Stimulated activated effector memory CD8-positive, alpha-beta T cell treated with anti-CD3 and anti-CD28 coated beads, Interleukin-12 subunit alpha, Interleukin-12 subunit beta, amount 100 ng/mL, for 72 hours (primary cell): ENCODE measurements around the gene SPP1.

Experiments
- ATAC-seq: fragments of 150-1000 bp; cut with Tn5 transposase; 2 replicates; pipeline ENCODE4 v1.10.0; 2021
- DNase-seq, 2 donors: peaks; one replicate each; pipeline ENCODE4 v3.0.0; 2021 to 2022; ENCODE audit warnings: low spot score in 2 of 2
- H3K27ac Mint-ChIP-seq: one replicate; pipeline ENCODE4 v1.8.0; 2022; ENCODE audit warnings: mild to moderate bottlenecking, mixed read lengths
- H3K36me3 Mint-ChIP-seq: one replicate; pipeline ENCODE4 v1.8.0; 2022; ENCODE audit warnings: mild to moderate bottlenecking, mixed read lengths
- H3K4me1 Mint-ChIP-seq: one replicate; pipeline ENCODE4 v1.8.0; 2022; ENCODE audit warnings: mixed read lengths
- H3K4me3 Mint-ChIP-seq: one replicate; pipeline ENCODE4 v1.8.0; 2022; ENCODE audit warnings: mild to moderate bottlenecking, mixed read lengths
- H3K9me3 Mint-ChIP-seq: one replicate; pipeline ENCODE4 v1.8.0; 2022; ENCODE audit warnings: mixed read lengths

SPP1 gene

GRCh38 chr4:88001871-88002270 is 26.4 kb downstream of the SPP1 start:
- peak in 1 of 2 donors; percentile 18 for DNase-seq
- H3K36me3 Mint-ChIP-seq: no peaks in the 10 kb centered on the region
- H3K27ac Mint-ChIP-seq: no peak overlapping the region
- no peaks in the 10 kb centered on the region for H3K9me3 Mint-ChIP-seq
- peaks cover 6% of the 10 kb centered on the region for H3K4me1 Mint-ChIP-seq
- no peak overlapping the region for H3K4me3 Mint-ChIP-seq
- no peak for ATAC-seq

GRCh38 chr4:88002786-88003185 is 27.3 kb downstream of the SPP1 start:
- H3K36me3 Mint-ChIP-seq: no peaks in the 10 kb centered on the region
- no peak overlapping the region for H3K4me3 Mint-ChIP-seq
- ATAC-seq (no peak), DNase-seq (peak in 1 of 2 donors; percentile 22)
- H3K4me1 Mint-ChIP-seq: peaks cover 9% of the 10 kb centered on the region
- no peaks in the 10 kb centered on the region for H3K9me3 Mint-ChIP-seq
- H3K27ac Mint-ChIP-seq: no peak overlapping the region

GRCh38 chr4:88003261-88003660 is 27.7 kb downstream of the SPP1 start:
- H3K4me1 Mint-ChIP-seq: peaks cover 9% of the 10 kb centered on the region
- no peak overlapping the region for H3K4me3 Mint-ChIP-seq
- DNase-seq (no peak), ATAC-seq (no peak)
- no peak overlapping the region for H3K27ac Mint-ChIP-seq
- H3K9me3 Mint-ChIP-seq: no peaks in the 10 kb centered on the region
- peaks cover 2% of the 10 kb centered on the region for H3K36me3 Mint-ChIP-seq

GRCh38 chr4:88005076-88005475 is 29.6 kb downstream of the SPP1 start:
- Mint-ChIP-seq H3K9me3 (no peaks in the 10 kb centered on the region), H3K36me3 (peaks cover 6% of the 10 kb centered on the region), H3K4me1 (peaks cover 16% of the 10 kb centered on the region), H3K27ac (no peak overlapping the region), H3K4me3 (no peak overlapping the region)
- ATAC-seq (no peak), DNase-seq (no peak)

GRCh38 chr4:88005946-88006345 is 30.4 kb downstream of the SPP1 start:
- Mint-ChIP-seq H3K27ac (no peak overlapping the region), H3K4me1 (peaks cover 22% of the 10 kb centered on the region), H3K4me3 (peak overlapping the region; percentile 83), H3K36me3 (peaks cover 6% of the 10 kb centered on the region), H3K9me3 (no peaks in the 10 kb centered on the region)
- DNase-seq (peak in 1 of 2 donors; percentile 28), ATAC-seq (no peak)

- ATAC-seq (no peak), DNase-seq (no peak)
- H3K36me3 Mint-ChIP-seq: peaks cover 6% of the 10 kb centered on the region
- H3K9me3 Mint-ChIP-seq: no peaks in the 10 kb centered on the region
- peak overlapping the region; percentile 69 for H3K27ac Mint-ChIP-seq
- H3K4me3 Mint-ChIP-seq: peak overlapping the region; percentile 83
- H3K4me1 Mint-ChIP-seq: peaks cover 24% of the 10 kb centered on the region
These were observed 31.4 kb downstream of the SPP1 start for GRCh38 chr4:88006956-88007303.

- Mint-ChIP-seq H3K4me3 (peak within 1 kb of the TSS; percentile 83), H3K36me3 (peaks cover 6% of the 10 kb centered on the region), H3K27ac (peak within 1 kb of the TSS; percentile 69), H3K4me1 (peaks cover 25% of the 10 kb centered on the region), H3K9me3 (no peaks in the 10 kb centered on the region)
- peak; percentile 93 for ATAC-seq
- DNase-seq: peak; percentile 64 to 83
These were observed 32.0 kb downstream of the SPP1 start, which contains the start of gene PKD2 for GRCh38 chr4:88007304-88008121. TSS of gene PKD2 (plus strand) at chr4:88007635. CDS start at chr4:88007734, 99 bp downstream.

- DNase-seq (peak in 1 of 2 donors; percentile 7), ATAC-seq (peak; percentile 51)
- Mint-ChIP-seq H3K27ac (peak overlapping the region; percentile 58), H3K9me3 (no peaks in the 10 kb centered on the region), H3K4me1 (peaks cover 32% of the 10 kb centered on the region), H3K36me3 (peaks cover 8% of the 10 kb centered on the region), H3K4me3 (peak overlapping the region; percentile 83)
These were observed 32.7 kb downstream of the SPP1 start for GRCh38 chr4:88008122-88008742.

GRCh38 chr4:88008743-88009171 is 33.2 kb downstream of the SPP1 start:
- no peaks in the 10 kb centered on the region for H3K9me3 Mint-ChIP-seq
- peaks cover 37% of the 10 kb centered on the region for H3K4me1 Mint-ChIP-seq
- DNase-seq (peak in 1 of 2 donors; percentile 46), ATAC-seq (no peak)
- peak overlapping the region; percentile 83 for H3K4me3 Mint-ChIP-seq
- peaks cover 12% of the 10 kb centered on the region for H3K36me3 Mint-ChIP-seq
- peak overlapping the region; percentile 58 for H3K27ac Mint-ChIP-seq

- H3K4me1 Mint-ChIP-seq: peaks cover 41% of the 10 kb centered on the region
- DNase-seq (no peak), ATAC-seq (no peak)
- no peaks in the 10 kb centered on the region for H3K9me3 Mint-ChIP-seq
- H3K27ac Mint-ChIP-seq: no peak overlapping the region
- peaks cover 17% of the 10 kb centered on the region for H3K36me3 Mint-ChIP-seq
- no peak overlapping the region for H3K4me3 Mint-ChIP-seq
These were observed 34.4 kb downstream of the SPP1 start for GRCh38 chr4:88009871-88010270.

- Mint-ChIP-seq H3K4me3 (no peak overlapping the region), H3K27ac (no peak overlapping the region), H3K4me1 (peaks cover 41% of the 10 kb centered on the region), H3K36me3 (peaks cover 17% of the 10 kb centered on the region), H3K9me3 (no peaks in the 10 kb centered on the region)
- ATAC-seq (no peak), DNase-seq (no peak)
These were observed 35.5 kb downstream of the SPP1 start for GRCh38 chr4:88010966-88011365.

GRCh38 chr4:88012647-88013046 is 37.1 kb downstream of the SPP1 start:
- Mint-ChIP-seq H3K4me1 (peaks cover 38% of the 10 kb centered on the region), H3K27ac (no peak overlapping the region), H3K9me3 (no peaks in the 10 kb centered on the region), H3K36me3 (peaks cover 21% of the 10 kb centered on the region), H3K4me3 (no peak overlapping the region)
- DNase-seq (no peak), ATAC-seq (no peak)

- peaks cover 31% of the 10 kb centered on the region for H3K4me1 Mint-ChIP-seq
- no peak for ATAC-seq
- H3K4me3 Mint-ChIP-seq: no peak overlapping the region
- H3K36me3 Mint-ChIP-seq: peaks cover 15% of the 10 kb centered on the region
- DNase-seq: peak in 1 of 2 donors; percentile 13
- no peaks in the 10 kb centered on the region for H3K9me3 Mint-ChIP-seq
- H3K27ac Mint-ChIP-seq: no peak overlapping the region
These were observed 38.9 kb downstream of the SPP1 start for GRCh38 chr4:88014386-88014905.

GRCh38 chr4:88015659-88016295 is 40.3 kb downstream of the SPP1 start:
- H3K36me3 Mint-ChIP-seq: peaks cover 26% of the 10 kb centered on the region
- H3K4me3 Mint-ChIP-seq: no peak overlapping the region
- ATAC-seq: no peak
- no peak overlapping the region for H3K27ac Mint-ChIP-seq
- peaks cover 28% of the 10 kb centered on the region for H3K4me1 Mint-ChIP-seq
- no peaks in the 10 kb centered on the region for H3K9me3 Mint-ChIP-seq
- DNase-seq: peak in 1 of 2 donors; percentile 37

GRCh38 chr4:88017516-88018297 is 42.2 kb downstream of the SPP1 start:
- Mint-ChIP-seq H3K4me1 (peaks cover 21% of the 10 kb centered on the region), H3K27ac (no peak overlapping the region), H3K4me3 (no peak overlapping the region), H3K9me3 (no peaks in the 10 kb centered on the region), H3K36me3 (peaks cover 37% of the 10 kb centered on the region)
- peak in 1 of 2 donors; percentile 4 for DNase-seq
- no peak for ATAC-seq
